Sigmoid colon (tissue), 7 donors: ENCODE data around the gene CHKB. TPM values are rescaled to one million over a fixed set of nuclear protein-coding genes. Genes with fewer than 3 reads are reported as not detected.

Source experiments
- DNase-seq: peaks from one replicate; pipeline ENCODE4 v3.0.0-alpha.2; 2019
- H3K27ac ChIP-seq, 4 donors: fragments of 200-600 bp; sonication (generic); one replicate each; pipeline ENCODE4 v1.5.1; 2016 to 2019; ENCODE audit warnings: mild to moderate bottlenecking in 1 of 4
- H3K27me3 ChIP-seq, 3 donors: fragments of 200-600 bp; sonication (generic); one replicate each; pipeline ENCODE4 v1.5.1; 2019; ENCODE audit warnings: mild to moderate bottlenecking in 1 of 3
- H3K36me3 ChIP-seq, 4 donors: fragments of 200-600 bp; sonication (generic); one replicate each; pipeline ENCODE4 v1.5.1; 2016 to 2019
- H3K4me1 ChIP-seq, 4 donors: fragments of 200-600 bp; sonication (generic); one replicate each; pipeline ENCODE4 v1.5.1; 2017 to 2019
- H3K4me3 ChIP-seq, 4 donors: fragments of 200-600 bp; sonication (generic); one replicate each; pipeline ENCODE4 v1.5.1; 2017 to 2019; ENCODE audit warnings: mild to moderate bottlenecking in 2 of 4, moderate library complexity in 1 of 4
- H3K9me3 ChIP-seq, 4 donors: fragments of 200-600 bp in 3 of 4; sonication (generic) in 3 of 4; one replicate each; pipeline versions ENCODE4 v1.5.1 to v1.6.1; 2013 to 2019
- CTCF ChIP-seq, 4 experiments: fragments of 450-650 bp in 3 of 4; fragments of 200-600 bp in 1 of 4; IDR thresholded peaks; one replicate each; pipeline ENCODE4 v1.5.1; 2016 to 2019; ENCODE audit warnings: antibody characterized with exemption in 4 of 4, mild to moderate bottlenecking in 3 of 4, moderate library complexity in 2 of 4
- EP300 ChIP-seq, 4 donors: sonication (generic); formaldehyde crosslinking; IDR thresholded peaks; one replicate each; pipeline ENCODE4 v1.6.1; 2017; ENCODE audit warnings: antibody characterized with exemption in 4 of 4
- POLR2A ChIP-seq, 2 donors: fragments of 450-650 bp; IDR thresholded peaks; one replicate each; pipeline ENCODE4 v1.6.1; 2016; ENCODE audit warnings: antibody characterized with exemption in 2 of 2, mild to moderate bottlenecking in 2 of 2, moderate library complexity in 2 of 2
- POLR2AphosphoS5 ChIP-seq, 4 donors: sonication (generic); formaldehyde crosslinking; IDR thresholded peaks; one replicate each; pipeline ENCODE4 v1.6.1; 2017; ENCODE audit warnings: antibody characterized with exemption in 4 of 4
- WGBS, 2 donors: extraction: QIAGEN DNeasy Blood & Tissue Kit; methylation state at CpG; one replicate each; pipeline ENCODE4 v1.1.7; 2013; 5-methylcytosine and 5-hydroxymethylcytosine counted together
- intact Hi-C: fragments of 100-400 bp; cut with DNase I; formaldehyde crosslinking; loops from one replicate; pipeline ENCODE4 v1.15.1; 2023
- polyA plus RNA-seq, 3 donors: library from polyadenylated mRNA; stranded (reverse); fragments of 200-250 nt; gene quantifications; one replicate each; pipeline ENCODE4 v1.2.3, GENCODE V29; 2013
- total RNA-seq, 4 donors: library from RNA; depleted of rRNA; stranded (reverse); fragments of >200 nt; gene quantifications; one replicate each; pipeline ENCODE4 v1.1.0, GENCODE V29; 2016
- donor health status: healthy with polysubstance abuse.
- donor health status: Bipolar disorder and iron deficiency.
- donor health status: healthy.

Gene CHKB
- total and polyA plus RNA-seq, 7 donors: 22.0 to 90.0 (median 37.8) TPM

GRCh38 chr22:50612168-50612527, 29.5 kb upstream of the CHKB start:
- H3K27me3 ChIP-seq: peaks cover 3 to 70% (median 27%) of the 10 kb centered on the region in 3 donors
- WGBS, 2 donors: 32 to 53% methylated on average over 6 of the region's 6 CpGs

GRCh38 chr22:50611341-50612060, 28.9 kb upstream of the CHKB start:
- WGBS, 2 donors: 92% methylated on average over 26 of the region's 26 CpGs
- no peaks in the 10 kb centered on the region for H3K36me3 ChIP-seq
- no peaks in the 10 kb centered on the region for H3K4me1 ChIP-seq
- no peak overlapping the region for H3K27ac ChIP-seq
- H3K9me3 ChIP-seq: no peaks in the 10 kb centered on the region
- no peak for DNase-seq
- no peak for TF ChIP-seq POLR2AphosphoS5 (IDR thresholded peaks at IDR 0.05)
- no peak for TF ChIP-seq EP300 (IDR thresholded peaks at IDR 0.05)
- TF ChIP-seq POLR2A (IDR thresholded peaks at IDR 0.05): no peak
- TF ChIP-seq CTCF (IDR thresholded peaks at IDR 0.05): no peak
- peaks cover 3 to 76% (median 34%) of the 10 kb centered on the region in 3 donors for H3K27me3 ChIP-seq
- H3K4me3 ChIP-seq: no peak overlapping the region
- intact Hi-C loops: no loop called here

More at GRCh38 chr22:50612168-50612527, 29.5 kb upstream of the CHKB start:
- Histone ChIP-seq H3K9me3 (no peaks in the 10 kb centered on the region), H3K36me3 (no peaks in the 10 kb centered on the region), H3K4me3 (no peak overlapping the region), H3K4me1 (no peaks in the 10 kb centered on the region), H3K27ac (no peak overlapping the region)
- intact Hi-C loops: no loop called here
- TF ChIP-seq EP300 (IDR thresholded peaks at IDR 0.05) (no peak), CTCF (IDR thresholded peaks at IDR 0.05) (no peak), POLR2AphosphoS5 (IDR thresholded peaks at IDR 0.05) (no peak), POLR2A (IDR thresholded peaks at IDR 0.05) (no peak)
- DNase-seq: no peak

- 71 to 86% methylated on average over 17 of the region's 17 CpGs for WGBS, 2 donors
- intact Hi-C loops: no loop called here
- peaks cover 3 to 85% (median 40%) of the 10 kb centered on the region in 3 donors for H3K27me3 ChIP-seq
Observed at GRCh38 chr22:50610581-50610980, 27.9 kb upstream of the CHKB start.

GRCh38 chr22:50610041-50610451, 27.4 kb upstream of the CHKB start:
- 87 to 91% methylated on average over 11 of the region's 11 CpGs for WGBS, 2 donors
- H3K27me3 ChIP-seq: peaks cover 3 to 88% (median 45%) of the 10 kb centered on the region in 3 donors
- H3K27ac ChIP-seq: no peak overlapping the region
- H3K4me1 ChIP-seq: no peaks in the 10 kb centered on the region
- H3K4me3 ChIP-seq: no peak overlapping the region
- TF ChIP-seq EP300 (IDR thresholded peaks at IDR 0.05) (no peak), POLR2A (IDR thresholded peaks at IDR 0.05) (no peak), POLR2AphosphoS5 (IDR thresholded peaks at IDR 0.05) (no peak), CTCF (IDR thresholded peaks at IDR 0.05) (no peak)
- intact Hi-C loops: no loop called here
- no peaks in the 10 kb centered on the region for H3K9me3 ChIP-seq
- H3K36me3 ChIP-seq: no peaks in the 10 kb centered on the region
- no peak for DNase-seq

More at GRCh38 chr22:50610581-50610980, 27.9 kb upstream of the CHKB start:
- no peaks in the 10 kb centered on the region for H3K36me3 ChIP-seq
- H3K4me1 ChIP-seq: no peaks in the 10 kb centered on the region
- H3K4me3 ChIP-seq: no peak overlapping the region
- DNase-seq: no peak
- H3K9me3 ChIP-seq: no peaks in the 10 kb centered on the region
- TF ChIP-seq POLR2A (IDR thresholded peaks at IDR 0.05) (no peak), POLR2AphosphoS5 (IDR thresholded peaks at IDR 0.05) (no peak), EP300 (IDR thresholded peaks at IDR 0.05) (no peak), CTCF (IDR thresholded peaks at IDR 0.05) (no peak)
- no peak overlapping the region for H3K27ac ChIP-seq
